Prostate gland (tissue), 2 donors: Measurements from ENCODE around the gene RIN2.

Experiments
- POLR2A ChIP-seq: fragments of 450-650 bp; IDR thresholded peaks from one replicate; pipeline ENCODE4 v1.6.1; 2016; ENCODE audit warnings: antibody characterized with exemption, mild to moderate bottlenecking
- TF ChIP-seq, protein P1 (sequence below), 4 experiments: fragments of 200-600 bp in 2 of 4; fragments of 450-650 bp in 2 of 4; sonication (generic) in 2 of 4; IDR thresholded peaks; 1 replicate in 3 of 4; 2 replicates in 1 of 4; pipeline ENCODE4 v1.5.1; 2016 to 2019; ENCODE audit warnings: antibody characterized with exemption in 4 of 4, mild to moderate bottlenecking in 2 of 4, moderate library complexity in 2 of 4

DNA sequence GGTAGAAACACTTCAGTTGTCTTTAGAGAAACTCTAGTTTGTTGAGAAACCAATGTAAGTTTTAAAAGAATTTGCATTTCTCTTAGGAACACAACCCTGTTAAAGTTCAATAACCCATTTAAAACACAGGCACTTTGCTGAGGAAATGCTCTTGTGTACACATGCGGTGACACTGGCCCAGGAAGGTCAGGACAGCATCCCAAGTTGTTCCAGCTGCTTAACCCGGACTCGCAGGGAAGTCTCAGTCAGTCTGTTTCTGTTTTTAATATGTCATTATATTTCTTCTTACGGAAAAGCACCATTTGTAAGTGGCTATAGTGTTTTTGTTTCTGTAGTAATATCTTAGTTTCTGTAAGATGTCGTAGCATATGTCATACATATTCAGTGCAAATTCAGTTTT is 36.9 kb downstream of the RIN2 start:
- no peak for TF ChIP-seq POLR2A
- TF ChIP-seq, protein P1, sequence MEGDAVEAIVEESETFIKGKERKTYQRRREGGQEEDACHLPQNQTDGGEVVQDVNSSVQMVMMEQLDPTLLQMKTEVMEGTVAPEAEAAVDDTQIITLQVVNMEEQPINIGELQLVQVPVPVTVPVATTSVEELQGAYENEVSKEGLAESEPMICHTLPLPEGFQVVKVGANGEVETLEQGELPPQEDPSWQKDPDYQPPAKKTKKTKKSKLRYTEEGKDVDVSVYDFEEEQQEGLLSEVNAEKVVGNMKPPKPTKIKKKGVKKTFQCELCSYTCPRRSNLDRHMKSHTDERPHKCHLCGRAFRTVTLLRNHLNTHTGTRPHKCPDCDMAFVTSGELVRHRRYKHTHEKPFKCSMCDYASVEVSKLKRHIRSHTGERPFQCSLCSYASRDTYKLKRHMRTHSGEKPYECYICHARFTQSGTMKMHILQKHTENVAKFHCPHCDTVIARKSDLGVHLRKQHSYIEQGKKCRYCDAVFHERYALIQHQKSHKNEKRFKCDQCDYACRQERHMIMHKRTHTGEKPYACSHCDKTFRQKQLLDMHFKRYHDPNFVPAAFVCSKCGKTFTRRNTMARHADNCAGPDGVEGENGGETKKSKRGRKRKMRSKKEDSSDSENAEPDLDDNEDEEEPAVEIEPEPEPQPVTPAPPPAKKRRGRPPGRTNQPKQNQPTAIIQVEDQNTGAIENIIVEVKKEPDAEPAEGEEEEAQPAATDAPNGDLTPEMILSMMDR (IDR thresholded peaks at IDR 0.05) = no peak
